Measurements from ENCODE around the gene IRF3. TPM values are rescaled to one million over a fixed set of nuclear protein-coding genes. Genes with fewer than 3 reads are reported as not detected.

IRF3 gene
- total and polyA plus RNA-seq, 10 of the 15 experiments (the other 5 are each of a cell fraction or from before 2014, with no cell fraction given): 5.5 to 110 (median 63.4) TPM

DNA sequence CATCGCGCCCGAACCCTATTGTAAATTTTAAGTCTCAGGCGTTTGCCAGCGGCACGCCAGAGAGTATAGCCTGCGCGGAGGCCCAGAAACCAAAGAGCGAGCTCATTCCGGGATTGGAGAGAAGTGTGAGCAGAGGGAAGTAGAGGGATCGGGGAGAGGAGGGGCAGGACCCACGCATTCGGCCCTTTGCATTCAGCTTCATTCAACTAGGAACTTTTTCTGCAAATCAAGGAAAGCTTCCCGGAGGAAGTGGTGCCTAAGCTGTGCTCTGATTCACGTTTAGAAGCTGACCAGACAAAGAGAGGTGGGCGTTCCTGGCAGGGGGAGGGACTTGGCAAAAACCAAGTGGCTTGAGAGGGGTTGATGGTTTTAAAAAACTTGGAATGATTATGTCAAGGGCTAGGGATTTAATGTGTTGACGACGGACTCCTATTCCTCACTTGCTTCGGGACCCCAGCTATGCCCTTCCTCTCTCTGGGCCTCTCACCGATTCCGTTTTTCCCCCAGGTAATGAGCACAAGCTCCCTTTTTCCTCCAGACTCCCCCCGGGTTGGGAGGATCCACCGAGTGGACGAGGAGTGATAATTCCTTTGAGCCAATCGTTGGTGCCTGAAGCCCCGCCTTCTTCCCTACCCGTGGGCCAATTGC, 10.6 kb upstream of the IRF3 start (continued):
- no peak for TF ChIP-seq SUPT20H (IDR thresholded peaks at IDR 0.05; ENCODE audit: borderline replicate concordance, control insufficient read depth, low read depth, low read length)
- TF ChIP-seq EP300 (IDR thresholded peaks at IDR 0.05; ENCODE audit: borderline replicate concordance in 1 of 2, control insufficient read depth in 1 of 2, low read depth in 2 of 2, low read length in 2 of 2): no peak
- no peak; the same call in 1 of the 2 replicates for TF ChIP-seq ZNF687 (IDR thresholded peaks at IDR 0.05)
- no peak for TF ChIP-seq NFYA (IDR thresholded peaks at IDR 0.05; ENCODE audit: borderline replicate concordance, low read depth, low read length)
- TF ChIP-seq POLR2A (IDR thresholded peaks at IDR 0.05; ENCODE audit: low read depth, low read length): peak; percentile 86
- peak; percentile 99 for TF ChIP-seq SMARCA5 (IDR thresholded peaks at IDR 0.05)
- peak; percentile 30; the same call in 1 of the 2 replicates for TF ChIP-seq RAD51 (IDR thresholded peaks at IDR 0.05)
- peak; percentile 8 for TF ChIP-seq PBX3 (IDR thresholded peaks at IDR 0.05; ENCODE audit: insufficient replicate concordance, low read depth, low read length)
- peak; percentile 57 for TF ChIP-seq MTA2 (IDR thresholded peaks at IDR 0.05; ENCODE audit: low read depth)
- peak; percentile 41; the same call in 1 of the 2 replicates for TF ChIP-seq LARP7 (IDR thresholded peaks at IDR 0.05)
- TF ChIP-seq, protein P1, sequence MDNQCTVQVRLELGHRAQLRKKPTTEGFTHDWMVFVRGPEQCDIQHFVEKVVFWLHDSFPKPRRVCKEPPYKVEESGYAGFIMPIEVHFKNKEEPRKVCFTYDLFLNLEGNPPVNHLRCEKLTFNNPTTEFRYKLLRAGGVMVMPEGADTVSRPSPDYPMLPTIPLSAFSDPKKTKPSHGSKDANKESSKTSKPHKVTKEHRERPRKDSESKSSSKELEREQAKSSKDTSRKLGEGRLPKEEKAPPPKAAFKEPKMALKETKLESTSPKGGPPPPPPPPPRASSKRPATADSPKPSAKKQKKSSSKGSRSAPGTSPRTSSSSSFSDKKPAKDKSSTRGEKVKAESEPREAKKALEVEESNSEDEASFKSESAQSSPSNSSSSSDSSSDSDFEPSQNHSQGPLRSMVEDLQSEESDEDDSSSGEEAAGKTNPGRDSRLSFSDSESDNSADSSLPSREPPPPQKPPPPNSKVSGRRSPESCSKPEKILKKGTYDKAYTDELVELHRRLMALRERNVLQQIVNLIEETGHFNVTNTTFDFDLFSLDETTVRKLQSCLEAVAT (IDR thresholded peaks at IDR 0.05): peak; percentile 89
- no peak for TF ChIP-seq TCF12 (IDR thresholded peaks at IDR 0.05; ENCODE audit: low read depth, low read length)
